ENCODE results near the gene HSPH1.

The HSPH1 gene

GRCh38 chr13:31105856-31106255, 55.8 kb downstream of the HSPH1 start:
- TF ChIP-seq GLIS3 (CRISPR knock-in tag; IDR thresholded peaks at IDR 0.05) (no peak), TCF4 (CRISPR knock-in tag; IDR thresholded peaks at IDR 0.05; ENCODE audit: borderline replicate concordance) (no peak), CSDC2 (CRISPR knock-in tag; IDR thresholded peaks at IDR 0.05) (no peak), ZFP3 (CRISPR knock-in tag; IDR thresholded peaks at IDR 0.05) (no peak), CSRNP3 (CRISPR knock-in tag; IDR thresholded peaks at IDR 0.05) (no peak), ARNTL (CRISPR knock-in tag; IDR thresholded peaks at IDR 0.05; ENCODE audit: borderline replicate concordance, low read depth) (no peak), SNAI2 (CRISPR knock-in tag; IDR thresholded peaks at IDR 0.05) (no peak), TOX (CRISPR knock-in tag; IDR thresholded peaks at IDR 0.05; ENCODE audit: borderline replicate concordance) (no peak), OSR1 (CRISPR knock-in tag; IDR thresholded peaks at IDR 0.05) (no peak), ZNF565 (CRISPR knock-in tag; conservative IDR thresholded peaks at IDR 0.05; ENCODE audit: low read depth) (no peak), ZNF8 (CRISPR knock-in tag; IDR thresholded peaks at IDR 0.05) (no peak), ESRRG (CRISPR knock-in tag; IDR thresholded peaks at IDR 0.05) (no peak), ZC3H10 (CRISPR knock-in tag; IDR thresholded peaks at IDR 0.05) (no peak), ZFP30 (CRISPR knock-in tag; IDR thresholded peaks at IDR 0.05) (no peak), TSHZ2 (CRISPR knock-in tag; IDR thresholded peaks at IDR 0.05) (no peak), RARB (CRISPR knock-in tag; IDR thresholded peaks at IDR 0.05) (no peak)

GRCh38 chr13:31105020-31105795, 56.5 kb downstream of the HSPH1 start:
- TF ChIP-seq ZNF70 (CRISPR knock-in tag; IDR thresholded peaks at IDR 0.05) (no peak), ZNF565 (CRISPR knock-in tag; conservative IDR thresholded peaks at IDR 0.05; ENCODE audit: low read depth) (no peak), OSR1 (CRISPR knock-in tag; IDR thresholded peaks at IDR 0.05) (no peak), RARB (CRISPR knock-in tag; IDR thresholded peaks at IDR 0.05) (no peak), ARNTL (CRISPR knock-in tag; IDR thresholded peaks at IDR 0.05; ENCODE audit: borderline replicate concordance, low read depth) (no peak)
- ATAC-seq = no peak; the same call in 2 of the 3 replicates

More at GRCh38 chr13:31105856-31106255, 55.8 kb downstream of the HSPH1 start:
- ATAC-seq = no peak

- ATAC-seq = no peak
- TF ChIP-seq POU6F1 (CRISPR knock-in tag; IDR thresholded peaks at IDR 0.05; ENCODE audit: borderline replicate concordance, low read depth) (no peak), CREB5 (CRISPR knock-in tag; IDR thresholded peaks at IDR 0.05; ENCODE audit: low read depth) (no peak), ZFP3 (CRISPR knock-in tag; IDR thresholded peaks at IDR 0.05) (no peak), BACH2 (CRISPR knock-in tag; IDR thresholded peaks at IDR 0.05; ENCODE audit: borderline replicate concordance) (no peak), GLIS3 (CRISPR knock-in tag; IDR thresholded peaks at IDR 0.05) (no peak), TSHZ2 (CRISPR knock-in tag; IDR thresholded peaks at IDR 0.05) (no peak), ISL1 (CRISPR knock-in tag; IDR thresholded peaks at IDR 0.05) (no peak), CSDC2 (CRISPR knock-in tag; IDR thresholded peaks at IDR 0.05) (no peak), ZC3H10 (CRISPR knock-in tag; IDR thresholded peaks at IDR 0.05) (no peak), ZFP30 (CRISPR knock-in tag; IDR thresholded peaks at IDR 0.05) (no peak), ZNF565 (CRISPR knock-in tag; conservative IDR thresholded peaks at IDR 0.05; ENCODE audit: low read depth) (no peak), ZNF70 (CRISPR knock-in tag; IDR thresholded peaks at IDR 0.05) (no peak), SNAI2 (CRISPR knock-in tag; IDR thresholded peaks at IDR 0.05) (no peak), OSR1 (CRISPR knock-in tag; IDR thresholded peaks at IDR 0.05) (no peak), PPARA (CRISPR knock-in tag; IDR thresholded peaks at IDR 0.05; ENCODE audit: borderline replicate concordance) (no peak), TOX (CRISPR knock-in tag; IDR thresholded peaks at IDR 0.05; ENCODE audit: borderline replicate concordance) (no peak), TCF4 (CRISPR knock-in tag; IDR thresholded peaks at IDR 0.05; ENCODE audit: borderline replicate concordance) (no peak), PATZ1 (CRISPR knock-in tag; IDR thresholded peaks at IDR 0.05; ENCODE audit: borderline replicate concordance) (no peak)
Measured at GRCh38 chr13:31102905-31103304, 58.8 kb downstream of the HSPH1 start.

Measured in SK-N-SH treated with all-trans-retinoic acid at 6 μM for 48 hours (cell line).